ENCODE results near the gene CCDC85C. TPM values are rescaled to one million over a fixed set of nuclear protein-coding genes. Genes with fewer than 3 reads are reported as not detected.

The CCDC85C gene
- 0.82 TPM for polyA plus RNA-seq (2012; ENCODE audit: low read depth, missing spikeins)

- TF ChIP-seq POU2F2 (IDR thresholded peaks at IDR 0.05; ENCODE audit: low read depth, low read length): no peak
- TF ChIP-seq POLR2A (IDR thresholded peaks at IDR 0.05; ENCODE audit: low read depth, low read length): no peak
- no peak for TF ChIP-seq PAX5 (IDR thresholded peaks at IDR 0.05; ENCODE audit: insufficient read depth, low read length, severe bottlenecking)
- no peak for TF ChIP-seq POLR2AphosphoS5 (IDR thresholded peaks at IDR 0.05; ENCODE audit: low read depth, low read length)
- TF ChIP-seq SPI1 (IDR thresholded peaks at IDR 0.05; ENCODE audit: low read depth, low read length): no peak
- no peak for TF ChIP-seq TAF1 (IDR thresholded peaks at IDR 0.05; ENCODE audit: low read depth, low read length)
- FAIRE-seq (no peak), DNase-seq (ENCODE audit: insufficient read length, low spot score) (no peak)
Observed at GRCh38 chr14:99603471-99604277, at the start of gene CCDC85C. TSS of gene CCDC85C (minus strand) at chr14:99604207. CDS start at chr14:99603959, 248 bp downstream.

GRCh38 chr14:99651953-99652746 is 48.1 kb upstream of the CCDC85C start:
- TF ChIP-seq POLR2A (IDR thresholded peaks at IDR 0.05; ENCODE audit: low read depth, low read length): no peak
- no peak for TF ChIP-seq PAX5 (IDR thresholded peaks at IDR 0.05; ENCODE audit: insufficient read depth, low read length, severe bottlenecking)
- no peak for TF ChIP-seq POU2F2 (IDR thresholded peaks at IDR 0.05; ENCODE audit: low read depth, low read length)
- TF ChIP-seq SPI1 (IDR thresholded peaks at IDR 0.05; ENCODE audit: low read depth, low read length): no peak
- TF ChIP-seq TAF1 (IDR thresholded peaks at IDR 0.05; ENCODE audit: low read depth, low read length): no peak
- no peak for TF ChIP-seq POLR2AphosphoS5 (IDR thresholded peaks at IDR 0.05; ENCODE audit: low read depth, low read length)
- no peak for DNase-seq (ENCODE audit: insufficient read length, low spot score)
- FAIRE-seq: no peak

DNA sequence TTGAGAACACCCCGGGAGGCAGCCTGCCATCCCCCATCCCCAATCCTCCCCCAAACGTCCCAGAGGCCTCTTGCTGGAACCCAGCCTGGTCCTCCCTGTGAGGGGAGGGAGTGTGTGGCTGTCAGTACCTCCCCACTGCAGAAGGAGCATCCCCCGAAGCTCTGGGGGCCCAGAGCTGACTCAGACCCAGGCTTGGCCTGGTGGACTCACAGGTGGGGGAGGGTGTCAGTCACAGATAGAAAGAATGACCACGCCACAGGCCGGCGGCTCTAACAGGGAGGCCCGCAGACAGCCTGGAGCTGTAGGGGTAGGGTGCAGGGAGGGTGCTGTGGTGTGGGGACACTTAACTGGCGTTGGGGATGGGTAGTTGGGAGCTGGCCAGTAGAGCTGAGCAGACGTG is 46.2 kb upstream of the CCDC85C start:
- TF ChIP-seq POLR2AphosphoS5 (IDR thresholded peaks at IDR 0.05; ENCODE audit: low read depth, low read length): no peak
- no peak for TF ChIP-seq TAF1 (IDR thresholded peaks at IDR 0.05; ENCODE audit: low read depth, low read length)
- TF ChIP-seq POLR2A (IDR thresholded peaks at IDR 0.05; ENCODE audit: low read depth, low read length): no peak
- no peak for TF ChIP-seq PAX5 (IDR thresholded peaks at IDR 0.05; ENCODE audit: insufficient read depth, low read length, severe bottlenecking)
- no peak for TF ChIP-seq POU2F2 (IDR thresholded peaks at IDR 0.05; ENCODE audit: low read depth, low read length)
- no peak for TF ChIP-seq SPI1 (IDR thresholded peaks at IDR 0.05; ENCODE audit: low read depth, low read length)
- FAIRE-seq (no peak), DNase-seq (ENCODE audit: insufficient read length, low spot score) (no peak)

GRCh38 chr14:99649643-99650042 is 45.6 kb upstream of the CCDC85C start:
- DNase-seq (ENCODE audit: insufficient read length, low spot score) (no peak), FAIRE-seq (no peak)
- TF ChIP-seq POLR2A (IDR thresholded peaks at IDR 0.05; ENCODE audit: low read depth, low read length) (no peak), PAX5 (IDR thresholded peaks at IDR 0.05; ENCODE audit: insufficient read depth, low read length, severe bottlenecking) (no peak), POLR2AphosphoS5 (IDR thresholded peaks at IDR 0.05; ENCODE audit: low read depth, low read length) (no peak), POU2F2 (IDR thresholded peaks at IDR 0.05; ENCODE audit: low read depth, low read length) (no peak), SPI1 (IDR thresholded peaks at IDR 0.05; ENCODE audit: low read depth, low read length) (no peak), TAF1 (IDR thresholded peaks at IDR 0.05; ENCODE audit: low read depth, low read length) (no peak)

DNA sequence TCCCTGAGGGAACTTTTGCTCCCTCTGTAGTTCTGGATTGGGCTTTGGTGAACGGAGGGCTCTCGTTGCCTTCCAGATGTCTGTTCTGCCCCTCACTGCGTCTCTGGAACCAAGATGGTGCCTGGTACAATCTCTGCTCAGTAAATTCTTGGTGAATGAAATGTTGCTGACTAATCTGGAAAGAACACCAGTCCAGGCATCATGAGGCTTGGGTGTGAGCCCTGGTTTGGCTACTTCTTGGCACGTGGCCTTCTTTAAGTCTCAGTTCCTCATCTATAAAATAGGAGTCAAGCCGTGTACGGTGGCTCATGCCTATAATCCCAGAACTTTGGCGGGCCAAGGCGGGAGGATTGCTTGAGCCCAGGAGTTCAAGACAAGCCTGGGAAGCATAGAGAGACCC is 45.2 kb upstream of the CCDC85C start:
- FAIRE-seq (no peak), DNase-seq (ENCODE audit: insufficient read length, low spot score) (no peak)
- TF ChIP-seq SPI1 (IDR thresholded peaks at IDR 0.05; ENCODE audit: low read depth, low read length) (peak; percentile 63), POLR2AphosphoS5 (IDR thresholded peaks at IDR 0.05; ENCODE audit: low read depth, low read length) (no peak)

- FAIRE-seq (no peak), DNase-seq (ENCODE audit: insufficient read length, low spot score) (no peak)
- TF ChIP-seq PAX5 (IDR thresholded peaks at IDR 0.05; ENCODE audit: insufficient read depth, low read length, severe bottlenecking): no peak
Observed at GRCh38 chr14:99648027-99648784, 44.2 kb upstream of the CCDC85C start.

DNA sequence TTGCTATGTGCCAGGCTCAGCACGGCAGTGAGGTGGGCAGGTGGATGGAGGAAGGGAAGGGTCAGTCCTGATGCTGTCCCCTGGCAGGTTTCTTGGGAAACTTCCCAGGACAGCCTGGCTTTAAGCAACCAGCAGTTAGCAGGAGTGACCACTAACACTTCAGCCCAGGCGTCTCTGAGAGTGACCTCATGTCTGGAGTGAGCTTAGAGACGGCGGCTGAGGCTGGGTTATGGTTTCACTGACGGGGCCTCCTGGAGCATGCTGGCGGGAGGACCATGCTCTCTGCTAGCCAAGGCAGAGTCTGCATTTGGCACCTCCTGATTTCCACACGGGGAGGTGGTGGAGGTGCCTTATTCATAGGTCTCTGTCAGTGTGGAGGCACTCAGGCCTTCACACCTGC is 43.4 kb upstream of the CCDC85C start:
- no peak for FAIRE-seq
- DNase-seq (ENCODE audit: insufficient read length, low spot score): no peak
- TF ChIP-seq SPI1 (IDR thresholded peaks at IDR 0.05; ENCODE audit: low read depth, low read length) (no peak), POLR2AphosphoS5 (IDR thresholded peaks at IDR 0.05; ENCODE audit: low read depth, low read length) (no peak), TAF1 (IDR thresholded peaks at IDR 0.05; ENCODE audit: low read depth, low read length) (no peak), PAX5 (IDR thresholded peaks at IDR 0.05; ENCODE audit: insufficient read depth, low read length, severe bottlenecking) (no peak), POLR2A (IDR thresholded peaks at IDR 0.05; ENCODE audit: low read depth, low read length) (no peak), POU2F2 (IDR thresholded peaks at IDR 0.05; ENCODE audit: low read depth, low read length) (no peak)

- no peak for TF ChIP-seq POU2F2 (IDR thresholded peaks at IDR 0.05; ENCODE audit: low read depth, low read length)
- no peak for TF ChIP-seq POLR2AphosphoS5 (IDR thresholded peaks at IDR 0.05; ENCODE audit: low read depth, low read length)
- TF ChIP-seq PAX5 (IDR thresholded peaks at IDR 0.05; ENCODE audit: insufficient read depth, low read length, severe bottlenecking): no peak
- TF ChIP-seq POLR2A (IDR thresholded peaks at IDR 0.05; ENCODE audit: low read depth, low read length): no peak
- TF ChIP-seq TAF1 (IDR thresholded peaks at IDR 0.05; ENCODE audit: low read depth, low read length): no peak
- no peak for TF ChIP-seq SPI1 (IDR thresholded peaks at IDR 0.05; ENCODE audit: low read depth, low read length)
- DNase-seq (ENCODE audit: insufficient read length, low spot score) (no peak), FAIRE-seq (no peak)
Observed at GRCh38 chr14:99645545-99646505, 41.8 kb upstream of the CCDC85C start.

Measured in GM12891 (cell line).